Measurements from ENCODE around the gene GTF2A1. TPM values are rescaled to one million over a fixed set of nuclear protein-coding genes. Genes with fewer than 3 reads are reported as not detected.

Gene GTF2A1
- total and polyA plus RNA-seq, 5 donors from 2014 or later: 6.9 to 26.2 (median 8.6) TPM

DNA sequence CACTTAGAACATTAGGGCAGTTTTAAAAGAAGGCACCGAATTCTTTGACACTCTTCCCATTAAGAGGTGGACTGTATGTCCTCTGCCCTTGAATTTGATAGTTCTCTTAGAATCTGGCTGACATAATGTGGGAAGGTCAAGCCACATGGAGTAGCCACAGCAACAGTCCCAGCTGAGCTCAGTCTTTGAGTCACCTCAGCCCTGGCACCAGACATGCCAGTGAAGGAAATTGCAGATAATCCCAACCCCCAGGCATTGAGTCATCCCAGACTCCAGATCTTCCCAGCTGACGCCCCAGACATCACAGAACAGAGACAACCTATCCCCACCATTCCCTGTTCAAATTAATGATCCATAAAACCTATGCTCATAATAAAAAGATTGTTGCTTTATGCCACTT is 83.4 kb downstream of the GTF2A1 start:
- no peak overlapping the region for H3K27ac Mint-ChIP-seq
- Histone ChIP-seq H3K4me1 (ENCODE audit: control insufficient read depth, insufficient read depth, low read length, poor library complexity, severe bottlenecking) (no peaks in the 10 kb centered on the region), H3K36me3 (ENCODE audit: control insufficient read depth, insufficient read depth, low read length) (no peaks in the 10 kb centered on the region), H3K4me3 (ENCODE audit: low read depth, low read length) (no peak overlapping the region), H3K9me3 (ENCODE audit: control insufficient read depth in 2 of 2, low read length in 2 of 2) (peaks cover 0 to 2% of the 10 kb centered on the region in 2 experiments), H3K27ac (ENCODE audit: insufficient read depth, low read length, poor library complexity, severe bottlenecking) (no peak overlapping the region), H3K27me3 (ENCODE audit: control insufficient read depth, insufficient read depth, low read length) (no peaks in the 10 kb centered on the region)
- H3K36me3 Mint-ChIP-seq: no peaks in the 10 kb centered on the region
- H3K4me3 Mint-ChIP-seq: no peak overlapping the region
- no peaks in the 10 kb centered on the region for H3K27me3 Mint-ChIP-seq
- H3K9me3 Mint-ChIP-seq: peaks cover 0 to 1% (median 0%) of the 10 kb centered on the region in 7 donors
- no peaks in the 10 kb centered on the region for H3K4me1 Mint-ChIP-seq
- ATAC-seq (ENCODE audit: low read depth in 2 of 2): no peak
- no peak for DNase-seq

DNA sequence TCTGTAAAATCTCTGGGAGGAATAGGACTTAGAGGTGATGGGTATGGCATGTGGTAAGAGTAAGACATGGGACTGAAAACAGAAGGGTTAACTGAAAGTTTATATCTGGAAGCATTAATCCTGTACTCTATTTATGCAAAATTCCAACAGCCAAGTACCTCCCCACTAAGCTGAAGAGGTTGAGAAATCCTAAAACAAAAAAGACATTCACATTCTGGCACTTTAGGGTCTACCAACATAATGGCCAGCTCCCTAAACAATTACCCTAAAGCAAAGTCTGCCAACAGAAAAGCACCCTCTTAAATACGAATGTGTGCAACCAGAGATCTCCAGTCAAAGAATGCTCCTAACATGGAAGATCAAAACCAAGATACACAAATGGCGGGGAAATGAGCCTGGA is 87.4 kb downstream of the GTF2A1 start:
- peaks cover 0 to 2% of the 10 kb centered on the region in 2 experiments for H3K9me3 ChIP-seq (ENCODE audit: control insufficient read depth in 2 of 2, low read length in 2 of 2)
- no peak overlapping the region for H3K27ac ChIP-seq (ENCODE audit: insufficient read depth, low read length, poor library complexity, severe bottlenecking)
- Mint-ChIP-seq H3K4me3 (no peak overlapping the region), H3K27me3 (no peaks in the 10 kb centered on the region), H3K9me3 (peaks cover 0 to 1% (median 0%) of the 10 kb centered on the region in 7 donors), H3K4me1 (no peaks in the 10 kb centered on the region), H3K27ac (no peak overlapping the region), H3K36me3 (no peaks in the 10 kb centered on the region)
- H3K4me3 ChIP-seq (ENCODE audit: low read depth, low read length): no peak overlapping the region
- DNase-seq (no peak), ATAC-seq (ENCODE audit: low read depth in 2 of 2) (no peak)
- H3K4me1 ChIP-seq (ENCODE audit: control insufficient read depth, insufficient read depth, low read length, poor library complexity, severe bottlenecking): no peaks in the 10 kb centered on the region
- H3K27me3 ChIP-seq (ENCODE audit: control insufficient read depth, insufficient read depth, low read length): no peaks in the 10 kb centered on the region
- H3K36me3 ChIP-seq (ENCODE audit: control insufficient read depth, insufficient read depth, low read length): no peaks in the 10 kb centered on the region

DNA sequence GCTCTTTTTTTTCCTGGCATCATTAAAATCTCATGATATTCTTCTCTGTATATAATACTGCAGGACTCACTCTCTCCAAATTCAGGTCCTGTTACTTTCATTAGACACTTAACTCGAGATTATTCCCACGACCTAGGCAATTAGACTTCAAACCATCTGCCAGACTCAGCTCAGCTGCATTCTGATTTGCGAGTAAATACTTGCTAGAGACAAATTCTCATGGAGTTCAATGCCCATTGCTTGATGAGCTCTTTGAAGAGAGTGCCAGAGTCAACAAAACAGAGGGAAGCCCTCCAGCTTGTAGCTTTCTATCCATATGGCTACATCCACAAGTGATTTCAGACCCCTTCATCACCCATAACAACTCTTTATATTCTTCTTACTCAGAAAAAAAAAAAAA is 88.3 kb downstream of the GTF2A1 start:
- ATAC-seq (ENCODE audit: low read depth in 2 of 2): no peak

DNA sequence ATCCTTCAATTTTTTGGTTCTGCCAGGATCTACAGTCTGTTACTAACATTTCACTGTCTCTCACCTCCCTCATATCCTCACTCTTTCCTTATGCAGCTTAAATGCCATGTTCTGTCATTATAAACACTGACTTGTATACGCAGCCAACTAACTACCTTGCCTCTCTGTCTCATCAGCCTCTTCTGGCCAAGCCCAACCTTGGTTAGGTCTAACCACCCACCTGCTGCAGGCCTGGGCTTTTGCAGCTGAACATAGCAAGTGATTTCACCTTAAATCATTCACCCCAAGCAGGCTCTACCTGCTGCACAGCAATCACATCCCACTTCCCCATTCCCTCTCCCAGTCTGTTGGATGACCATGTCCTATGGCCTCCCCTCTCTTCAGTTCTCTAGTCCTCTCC is 91.5 kb downstream of the GTF2A1 start:
- no peak overlapping the region for H3K4me3 ChIP-seq (ENCODE audit: low read depth, low read length)
- DNase-seq (no peak), ATAC-seq (ENCODE audit: low read depth in 2 of 2) (no peak)
- H3K27me3 Mint-ChIP-seq: no peaks in the 10 kb centered on the region
- H3K4me1 ChIP-seq (ENCODE audit: control insufficient read depth, insufficient read depth, low read length, poor library complexity, severe bottlenecking): no peaks in the 10 kb centered on the region
- H3K9me3 ChIP-seq (ENCODE audit: control insufficient read depth in 2 of 2, low read length in 2 of 2): no peaks in the 10 kb centered on the region
- no peak overlapping the region for H3K4me3 Mint-ChIP-seq
- no peaks in the 10 kb centered on the region for H3K36me3 Mint-ChIP-seq
- no peaks in the 10 kb centered on the region for H3K36me3 ChIP-seq (ENCODE audit: control insufficient read depth, insufficient read depth, low read length)
- H3K27me3 ChIP-seq (ENCODE audit: control insufficient read depth, insufficient read depth, low read length): no peaks in the 10 kb centered on the region
- no peak overlapping the region for H3K27ac Mint-ChIP-seq
- H3K27ac ChIP-seq (ENCODE audit: insufficient read depth, low read length, poor library complexity, severe bottlenecking): no peak overlapping the region
- H3K9me3 Mint-ChIP-seq: no peaks in the 10 kb centered on the region
- H3K4me1 Mint-ChIP-seq: no peaks in the 10 kb centered on the region

More for the DNA sequence above, 88.3 kb downstream of the GTF2A1 start:
- Mint-ChIP-seq H3K9me3 (peaks cover 0 to 1% (median 0%) of the 10 kb centered on the region in 7 donors), H3K36me3 (no peaks in the 10 kb centered on the region), H3K4me3 (no peak overlapping the region), H3K27me3 (no peaks in the 10 kb centered on the region), H3K27ac (no peak overlapping the region), H3K4me1 (no peaks in the 10 kb centered on the region)
- Histone ChIP-seq H3K4me1 (ENCODE audit: control insufficient read depth, insufficient read depth, low read length, poor library complexity, severe bottlenecking) (no peaks in the 10 kb centered on the region), H3K9me3 (ENCODE audit: control insufficient read depth in 2 of 2, low read length in 2 of 2) (peaks cover 0 to 2% of the 10 kb centered on the region in 2 experiments), H3K27me3 (ENCODE audit: control insufficient read depth, insufficient read depth, low read length) (no peaks in the 10 kb centered on the region), H3K27ac (ENCODE audit: insufficient read depth, low read length, poor library complexity, severe bottlenecking) (no peak overlapping the region), H3K4me3 (ENCODE audit: low read depth, low read length) (no peak overlapping the region), H3K36me3 (ENCODE audit: control insufficient read depth, insufficient read depth, low read length) (no peaks in the 10 kb centered on the region)
- no peak for DNase-seq

DNA sequence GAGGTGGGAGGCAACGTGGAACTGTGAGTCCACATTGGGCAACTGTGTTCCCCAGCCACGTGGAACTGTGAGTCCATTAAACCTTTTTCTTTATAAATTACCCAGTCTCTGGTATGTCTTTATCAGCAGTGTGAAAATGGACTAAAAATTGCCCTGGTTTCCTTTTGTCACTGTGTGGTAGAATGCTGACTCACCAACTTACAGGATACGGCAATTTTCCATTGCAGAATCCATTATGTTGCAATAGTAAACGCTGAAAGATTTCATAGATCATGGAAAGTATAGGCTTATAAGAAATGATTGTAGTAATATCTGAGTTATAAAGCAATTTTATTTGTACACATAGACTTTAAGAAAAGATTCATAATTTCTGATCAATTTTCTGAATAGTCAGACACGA is 93.0 kb downstream of the GTF2A1 start:
- ATAC-seq (ENCODE audit: low read depth in 2 of 2): no peak
- Histone ChIP-seq H3K4me3 (ENCODE audit: low read depth, low read length) (no peak overlapping the region), H3K36me3 (ENCODE audit: control insufficient read depth, insufficient read depth, low read length) (no peaks in the 10 kb centered on the region), H3K27ac (ENCODE audit: insufficient read depth, low read length, poor library complexity, severe bottlenecking) (no peak overlapping the region), H3K27me3 (ENCODE audit: control insufficient read depth, insufficient read depth, low read length) (no peaks in the 10 kb centered on the region), H3K9me3 (ENCODE audit: control insufficient read depth in 2 of 2, low read length in 2 of 2) (no peaks in the 10 kb centered on the region), H3K4me1 (ENCODE audit: control insufficient read depth, insufficient read depth, low read length, poor library complexity, severe bottlenecking) (no peaks in the 10 kb centered on the region)
- no peaks in the 10 kb centered on the region for H3K27me3 Mint-ChIP-seq
- H3K4me3 Mint-ChIP-seq: no peak overlapping the region
- DNase-seq: no peak
- H3K36me3 Mint-ChIP-seq: no peaks in the 10 kb centered on the region
- no peak overlapping the region for H3K27ac Mint-ChIP-seq
- no peaks in the 10 kb centered on the region for H3K9me3 Mint-ChIP-seq
- H3K4me1 Mint-ChIP-seq: no peaks in the 10 kb centered on the region

DNA sequence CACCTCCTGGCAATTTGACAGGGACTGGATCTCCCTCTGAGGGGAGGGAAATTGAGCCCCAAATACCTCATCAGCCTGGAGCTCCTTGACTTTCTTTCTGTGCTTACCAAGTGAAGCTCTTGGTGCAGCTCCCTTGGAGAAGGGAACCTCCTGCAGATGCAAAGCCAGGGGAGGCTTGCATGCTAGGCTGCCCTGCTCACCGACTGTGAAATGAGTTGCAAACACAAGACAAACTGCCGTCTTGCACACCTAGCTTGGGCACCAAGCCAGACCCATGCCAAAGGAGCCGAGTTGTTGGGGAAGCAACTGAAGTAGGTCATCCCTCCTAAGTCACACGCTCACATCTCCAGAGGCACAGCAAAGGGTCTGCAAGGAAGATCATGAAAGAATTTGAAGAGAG is 95.2 kb downstream of the GTF2A1 start:
- DNase-seq (no peak), ATAC-seq (ENCODE audit: low read depth in 2 of 2) (no peak)
- H3K27ac Mint-ChIP-seq: no peak overlapping the region
- H3K36me3 Mint-ChIP-seq: no peaks in the 10 kb centered on the region
- Histone ChIP-seq H3K4me1 (ENCODE audit: control insufficient read depth, insufficient read depth, low read length, poor library complexity, severe bottlenecking) (no peaks in the 10 kb centered on the region), H3K4me3 (ENCODE audit: low read depth, low read length) (no peak overlapping the region), H3K36me3 (ENCODE audit: control insufficient read depth, insufficient read depth, low read length) (no peaks in the 10 kb centered on the region), H3K9me3 (ENCODE audit: control insufficient read depth in 2 of 2, low read length in 2 of 2) (no peaks in the 10 kb centered on the region), H3K27me3 (ENCODE audit: control insufficient read depth, insufficient read depth, low read length) (no peaks in the 10 kb centered on the region), H3K27ac (ENCODE audit: insufficient read depth, low read length, poor library complexity, severe bottlenecking) (no peak overlapping the region)
- peaks cover 0 to 2% (median 0%) of the 10 kb centered on the region in 7 donors for H3K9me3 Mint-ChIP-seq
- no peaks in the 10 kb centered on the region for H3K27me3 Mint-ChIP-seq
- H3K4me1 Mint-ChIP-seq: peaks cover 0 to 4% (median 0%) of the 10 kb centered on the region in 4 donors
- no peak overlapping the region for H3K4me3 Mint-ChIP-seq

Other genes starting within 250 kb of the GTF2A1 start
- 4.4 TPM for gene STON2, start 179.4 kb upstream of the GTF2A1 start, total RNA-seq
- not detected for gene STON2, start 179.4 kb upstream of the GTF2A1 start, polyA plus RNA-seq

Measured in CD4-positive, CD25-positive, alpha-beta regulatory T cell (primary cell).